Activated B cell treated with CpG ODN at 0.5 μM for 24 hours (primary cell): ENCODE measurements around the gene CCDC78. TPM values are rescaled to one million over a fixed set of nuclear protein-coding genes. Genes with fewer than 3 reads are reported as not detected.

Source experiments
- ATAC-seq: fragments of 200-7000 bp; cut with Tn5 transposase; one replicate; pipeline ENCODE4 v1.10.0; 2021; ENCODE audit warnings: low read depth, mild to moderate bottlenecking, moderate library complexity
- CTCF ChIA-PET: fragments of 350-600 bp; sonication (Branson Sonifier 250); formaldehyde crosslinking; loops from one replicate; lab custom pipeline; 2021; ENCODE audit warnings: antibody characterized with exemption; lab: Charles Lee
- POLR2A ChIA-PET: fragments of 350-600 bp; sonication (Branson Sonifier 250); formaldehyde crosslinking; loops from one replicate; lab custom pipeline; 2021; ENCODE audit warnings: antibody characterized with exemption; lab: Charles Lee
- DNase-seq: peaks from one replicate; pipeline ENCODE4 v3.0.0; 2022
- H3K27ac Mint-ChIP-seq: one replicate; pipeline ENCODE4 v1.8.0; 2020; ENCODE audit warnings: mixed read lengths
- H3K27me3 Mint-ChIP-seq: one replicate; pipeline ENCODE4 v1.8.0; 2021; ENCODE audit warnings: mixed read lengths
- H3K36me3 Mint-ChIP-seq: one replicate; pipeline ENCODE4 v1.8.0; 2021; ENCODE audit warnings: low read depth, mixed read lengths
- H3K4me1 Mint-ChIP-seq: one replicate; pipeline ENCODE4 v1.8.0; 2021; ENCODE audit warnings: mixed read lengths
- H3K4me3 Mint-ChIP-seq: one replicate; pipeline ENCODE4 v1.8.0; 2020; ENCODE audit warnings: mild to moderate bottlenecking, mixed read lengths
- H3K9me3 Mint-ChIP-seq: one replicate; pipeline ENCODE4 v1.8.0; 2020; ENCODE audit warnings: mixed read lengths
- intact Hi-C: fragments of 100-400 bp; cut with micrococcal nuclease; formaldehyde crosslinking; loops from one replicate; pipeline ENCODE4 v1.15.1; 2024
- total RNA-seq: library from RNA; stranded (reverse); gene quantifications from 2 replicates; pipeline ENCODE4 v1.2.3, GENCODE V29; 2022
- TF ChIP-seq, protein P1 (sequence below): fragments of 200-600 bp; IDR thresholded peaks from one replicate; pipeline ENCODE4 v1.8.0; 2022; ENCODE audit warnings: antibody characterized with exemption, mild to moderate bottlenecking

CCDC78 gene
- total RNA-seq, 1 donor from 2014 or later, result 4.8 TPM

DNA sequence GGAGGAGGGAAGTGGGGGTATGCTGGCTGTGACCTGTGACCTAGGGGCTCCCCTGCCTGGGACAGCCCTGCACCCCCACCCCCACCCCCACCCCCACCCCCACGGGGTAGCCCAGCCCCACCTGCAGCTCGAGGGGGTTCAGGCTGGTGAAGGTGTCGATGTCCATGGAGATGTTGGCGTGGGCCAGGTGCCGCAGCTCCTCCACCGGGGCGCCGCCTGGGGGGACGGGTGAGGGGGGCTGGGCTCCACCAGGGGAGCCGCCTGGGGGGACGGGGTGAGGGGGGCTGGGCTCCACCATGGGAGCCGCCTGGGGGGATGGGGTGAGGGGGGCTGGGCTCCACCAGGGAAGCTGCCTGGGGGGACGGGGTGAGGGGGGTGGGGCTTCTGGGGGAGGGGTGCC, 44.2 kb upstream of the CCDC78 start:
- ATAC-seq (no peak), DNase-seq (no peak)
- intact Hi-C loops, result no loop called here
- Mint-ChIP-seq H3K27me3 (no peaks in the 10 kb centered on the region), H3K4me3 (no peak overlapping the region), H3K27ac (no peak overlapping the region), H3K9me3 (no peaks in the 10 kb centered on the region), H3K36me3 (no peaks in the 10 kb centered on the region), H3K4me1 (no peaks in the 10 kb centered on the region)
- ChIA-PET CTCF (no interaction called here), POLR2A (no interaction called here)
- TF ChIP-seq, protein P1, sequence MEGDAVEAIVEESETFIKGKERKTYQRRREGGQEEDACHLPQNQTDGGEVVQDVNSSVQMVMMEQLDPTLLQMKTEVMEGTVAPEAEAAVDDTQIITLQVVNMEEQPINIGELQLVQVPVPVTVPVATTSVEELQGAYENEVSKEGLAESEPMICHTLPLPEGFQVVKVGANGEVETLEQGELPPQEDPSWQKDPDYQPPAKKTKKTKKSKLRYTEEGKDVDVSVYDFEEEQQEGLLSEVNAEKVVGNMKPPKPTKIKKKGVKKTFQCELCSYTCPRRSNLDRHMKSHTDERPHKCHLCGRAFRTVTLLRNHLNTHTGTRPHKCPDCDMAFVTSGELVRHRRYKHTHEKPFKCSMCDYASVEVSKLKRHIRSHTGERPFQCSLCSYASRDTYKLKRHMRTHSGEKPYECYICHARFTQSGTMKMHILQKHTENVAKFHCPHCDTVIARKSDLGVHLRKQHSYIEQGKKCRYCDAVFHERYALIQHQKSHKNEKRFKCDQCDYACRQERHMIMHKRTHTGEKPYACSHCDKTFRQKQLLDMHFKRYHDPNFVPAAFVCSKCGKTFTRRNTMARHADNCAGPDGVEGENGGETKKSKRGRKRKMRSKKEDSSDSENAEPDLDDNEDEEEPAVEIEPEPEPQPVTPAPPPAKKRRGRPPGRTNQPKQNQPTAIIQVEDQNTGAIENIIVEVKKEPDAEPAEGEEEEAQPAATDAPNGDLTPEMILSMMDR, result no peak

DNA sequence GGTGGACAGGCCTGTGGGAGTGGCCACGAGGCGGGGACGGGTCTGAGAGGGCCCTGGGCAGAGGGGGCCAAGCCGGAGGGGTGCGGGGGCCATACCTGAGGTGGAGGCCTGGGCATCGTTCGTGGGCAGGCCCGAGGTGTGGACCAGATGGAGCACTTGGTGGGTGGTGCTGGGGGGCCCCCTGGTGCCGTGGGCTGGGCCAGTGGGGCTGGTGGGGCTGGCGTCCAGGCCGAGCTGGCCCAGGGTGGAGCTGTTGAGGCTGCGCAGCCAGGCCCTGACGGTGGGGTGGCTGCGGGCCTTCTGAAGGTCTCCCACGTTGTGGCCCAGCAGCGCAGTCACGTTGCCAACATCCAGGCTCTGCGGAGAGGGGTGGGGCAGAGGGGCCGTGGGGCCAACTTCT, 43.7 kb upstream of the CCDC78 start:
- no peak overlapping the region for H3K27ac Mint-ChIP-seq
- TF ChIP-seq, protein P1, result no peak
- intact Hi-C loops, result no loop called here
- H3K36me3 Mint-ChIP-seq, result no peaks in the 10 kb centered on the region
- POLR2A ChIA-PET, result no interaction called here
- H3K9me3 Mint-ChIP-seq, result no peaks in the 10 kb centered on the region
- H3K4me3 Mint-ChIP-seq, result no peak overlapping the region
- no peak for ATAC-seq
- no peaks in the 10 kb centered on the region for H3K27me3 Mint-ChIP-seq
- no peaks in the 10 kb centered on the region for H3K4me1 Mint-ChIP-seq
- CTCF ChIA-PET, result no interaction called here
- no peak for DNase-seq

DNA sequence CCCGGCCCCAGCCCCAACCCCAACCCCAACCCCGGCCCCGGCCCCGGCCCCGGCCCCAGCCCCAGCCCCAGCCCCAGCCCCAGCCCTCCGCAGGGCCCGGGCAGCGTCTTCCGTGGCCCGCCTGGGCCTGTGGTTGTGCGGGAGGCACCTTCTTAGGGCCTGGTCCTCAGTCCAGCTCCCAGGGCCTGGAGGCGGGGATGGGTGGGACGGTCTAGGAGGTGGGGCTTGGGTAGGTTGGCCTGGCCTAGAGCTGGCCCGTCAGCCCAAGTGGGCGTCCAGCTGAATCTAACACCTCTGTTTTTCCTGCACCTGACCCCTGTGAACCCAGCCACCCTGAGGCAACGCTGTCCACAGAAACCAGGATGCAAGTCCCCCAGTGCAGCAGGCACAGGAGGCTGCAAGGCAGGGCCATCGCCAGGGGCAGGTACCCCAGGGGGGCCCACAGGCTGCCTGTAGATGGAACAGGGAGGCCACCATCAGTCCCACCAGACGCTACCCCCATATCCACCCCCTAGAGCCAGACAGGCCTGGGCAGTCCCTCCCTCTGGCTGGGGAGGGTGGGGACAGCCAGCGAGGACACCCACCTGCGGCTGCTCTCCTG, 43.0 kb upstream of the CCDC78 start:
- intact Hi-C loops, result no loop called here
- CTCF ChIA-PET, result no interaction called here
- Mint-ChIP-seq H3K4me1 (no peaks in the 10 kb centered on the region), H3K9me3 (no peaks in the 10 kb centered on the region), H3K4me3 (no peak overlapping the region), H3K36me3 (no peaks in the 10 kb centered on the region), H3K27me3 (no peaks in the 10 kb centered on the region), H3K27ac (no peak overlapping the region)
- TF ChIP-seq, protein P1, result no peak
- POLR2A ChIA-PET, result no interaction called here
- no peak for DNase-seq
- ATAC-seq, result no peak

DNA sequence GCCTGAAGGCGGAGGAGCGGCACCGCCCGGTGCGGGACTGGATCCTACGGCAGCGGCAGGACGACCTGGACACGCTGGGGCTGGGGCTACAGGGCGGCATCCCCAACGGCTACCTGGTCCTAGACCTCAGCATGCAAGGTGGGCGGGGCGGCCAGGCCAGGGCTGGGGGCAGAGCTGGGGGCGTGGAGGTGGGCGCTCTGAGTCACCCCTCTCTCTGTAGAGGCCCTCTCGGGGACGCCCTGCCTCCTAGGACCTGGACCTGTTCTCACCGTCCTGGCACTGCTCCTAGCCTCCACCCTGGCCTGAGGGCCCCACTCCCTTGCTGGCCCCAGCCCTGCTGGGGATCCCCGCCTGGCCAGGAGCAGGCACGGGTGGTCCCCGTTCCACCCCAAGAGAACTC, 42.2 kb upstream of the CCDC78 start:
- TF ChIP-seq, protein P1, result no peak
- Mint-ChIP-seq H3K9me3 (no peaks in the 10 kb centered on the region), H3K27me3 (no peaks in the 10 kb centered on the region), H3K4me3 (no peak overlapping the region), H3K4me1 (no peaks in the 10 kb centered on the region), H3K27ac (no peak overlapping the region), H3K36me3 (no peaks in the 10 kb centered on the region)
- no peak for ATAC-seq
- ChIA-PET POLR2A (no interaction called here), CTCF (no interaction called here)
- intact Hi-C loops, result no loop called here
- DNase-seq, result no peak

DNA sequence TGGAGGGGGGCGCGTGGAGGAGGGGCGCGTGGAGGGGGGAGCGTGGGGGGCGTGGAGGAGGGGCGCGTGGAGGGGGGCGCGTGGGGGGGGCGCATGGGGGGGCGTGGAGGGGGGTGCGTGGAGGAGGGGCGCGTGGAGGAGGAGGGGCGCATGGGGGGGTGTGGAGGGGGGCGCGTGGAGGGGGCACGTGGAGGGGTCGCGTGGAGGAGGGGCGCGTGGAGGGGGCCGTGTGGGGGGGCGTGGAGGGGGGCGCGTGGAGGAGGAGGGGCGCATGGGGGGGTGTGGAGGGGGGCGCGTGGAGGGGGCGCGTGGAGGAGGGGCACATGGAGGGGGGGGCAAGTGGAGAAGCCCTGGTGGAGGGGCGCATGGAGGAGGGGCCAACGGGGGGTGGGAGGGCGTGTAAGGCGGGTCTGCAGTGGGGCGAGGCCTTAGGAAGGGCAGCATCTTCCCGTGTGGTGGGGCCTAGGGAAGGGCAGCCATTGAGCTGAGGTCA, 41.5 kb upstream of the CCDC78 start:
- no peak for DNase-seq
- Mint-ChIP-seq H3K4me3 (no peak overlapping the region), H3K36me3 (no peaks in the 10 kb centered on the region), H3K27me3 (no peaks in the 10 kb centered on the region), H3K9me3 (no peaks in the 10 kb centered on the region), H3K27ac (no peak overlapping the region), H3K4me1 (no peaks in the 10 kb centered on the region)
- POLR2A ChIA-PET, result no interaction called here
- CTCF ChIA-PET, result no interaction called here
- no peak for ATAC-seq
- intact Hi-C loops, result no loop called here
- TF ChIP-seq, protein P1, result no peak
